RWPE2 (cell line): Measurements from ENCODE around the gene OR5D14.

ENCODE experiments used
- ATAC-seq: fragments of 200-7000 bp; cut with Tn5 transposase; 3 replicates; pipeline ENCODE4 v1.9.1; 2021; ENCODE audit warnings: low read depth
- DNase-seq: peaks from one replicate; pipeline ENCODE4 v3.0.0-alpha.2; 2020; ENCODE audit warnings: low spot score
- H3K27ac ChIP-seq: fragments of 450-650 bp; 2 replicates; pipeline ENCODE4 v1.5.1; 2017; ENCODE audit warnings: mild to moderate bottlenecking; ENCODE audit not compliant: poor library complexity, severe bottlenecking
- H3K27me3 ChIP-seq: fragments of 250-450 bp; sonication (Bioruptor Pico); 2 replicates; pipeline ENCODE4 v1.5.1; 2021; ENCODE audit warnings: mild to moderate bottlenecking, moderate library complexity; ENCODE audit not compliant: insufficient read depth, poor library complexity, severe bottlenecking
- H3K36me3 ChIP-seq: fragments of 250-450 bp; sonication (Bioruptor Pico); 2 replicates; pipeline ENCODE4 v1.5.1; 2020; ENCODE audit warnings: low read depth, mild to moderate bottlenecking, moderate library complexity
- H3K4me1 ChIP-seq: fragments of 250-450 bp; sonication (Bioruptor Pico); 2 replicates; pipeline ENCODE4 v1.5.1; 2021; ENCODE audit warnings: mild to moderate bottlenecking, moderate library complexity; ENCODE audit not compliant: insufficient read depth, poor library complexity, severe bottlenecking
- H3K4me3 ChIP-seq: fragments of 250-450 bp; sonication (Bioruptor Pico); 2 replicates; pipeline ENCODE4 v1.5.1; 2021; ENCODE audit warnings: mild to moderate bottlenecking, moderate library complexity; ENCODE audit not compliant: severe bottlenecking
- H3K9me3 ChIP-seq: fragments of 250-450 bp; sonication (Bioruptor Pico); 2 replicates; pipeline ENCODE4 v1.5.1; 2021; ENCODE audit warnings: mild to moderate bottlenecking, moderate library complexity; ENCODE audit not compliant: severe bottlenecking
- TF ChIP-seq, protein P1 (sequence below): fragments of 450-650 bp; IDR thresholded peaks from one replicate; pipeline ENCODE4 v1.5.1; 2017; ENCODE audit warnings: mild to moderate bottlenecking, moderate library complexity; ENCODE audit not compliant: poor library complexity, severe bottlenecking

OR5D14 gene

DNA sequence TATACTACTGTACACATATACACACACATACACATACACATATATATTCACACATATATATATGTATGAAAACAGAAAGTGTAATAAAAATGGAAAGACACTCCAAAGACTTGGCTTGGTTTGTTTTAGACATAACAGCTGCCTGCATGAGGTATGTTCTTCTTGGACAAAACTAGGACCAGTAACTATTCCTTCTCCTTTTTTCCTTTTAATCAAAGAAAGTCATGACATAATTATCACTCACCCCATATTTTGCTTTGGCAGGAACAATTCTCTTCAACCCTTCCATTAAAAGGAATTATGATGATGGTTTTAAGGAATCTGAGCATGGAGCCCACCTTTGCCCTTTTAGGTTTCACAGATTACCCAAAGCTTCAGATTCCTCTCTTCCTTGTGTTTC, at the start of gene OR5D14:
TSS of gene OR5D14 (plus strand) at position 301 of the 400 bp plus-strand sequence. CDS start at position 301, 0 bp downstream.
- no peaks in the 10 kb centered on the region for H3K27me3 ChIP-seq
- DNase-seq (no peak), ATAC-seq (no peak)
- no peak within 1 kb of the TSS for H3K27ac ChIP-seq
- TF ChIP-seq, protein P1, sequence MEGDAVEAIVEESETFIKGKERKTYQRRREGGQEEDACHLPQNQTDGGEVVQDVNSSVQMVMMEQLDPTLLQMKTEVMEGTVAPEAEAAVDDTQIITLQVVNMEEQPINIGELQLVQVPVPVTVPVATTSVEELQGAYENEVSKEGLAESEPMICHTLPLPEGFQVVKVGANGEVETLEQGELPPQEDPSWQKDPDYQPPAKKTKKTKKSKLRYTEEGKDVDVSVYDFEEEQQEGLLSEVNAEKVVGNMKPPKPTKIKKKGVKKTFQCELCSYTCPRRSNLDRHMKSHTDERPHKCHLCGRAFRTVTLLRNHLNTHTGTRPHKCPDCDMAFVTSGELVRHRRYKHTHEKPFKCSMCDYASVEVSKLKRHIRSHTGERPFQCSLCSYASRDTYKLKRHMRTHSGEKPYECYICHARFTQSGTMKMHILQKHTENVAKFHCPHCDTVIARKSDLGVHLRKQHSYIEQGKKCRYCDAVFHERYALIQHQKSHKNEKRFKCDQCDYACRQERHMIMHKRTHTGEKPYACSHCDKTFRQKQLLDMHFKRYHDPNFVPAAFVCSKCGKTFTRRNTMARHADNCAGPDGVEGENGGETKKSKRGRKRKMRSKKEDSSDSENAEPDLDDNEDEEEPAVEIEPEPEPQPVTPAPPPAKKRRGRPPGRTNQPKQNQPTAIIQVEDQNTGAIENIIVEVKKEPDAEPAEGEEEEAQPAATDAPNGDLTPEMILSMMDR, result no peak
- no peaks in the 10 kb centered on the region for H3K9me3 ChIP-seq
- H3K4me1 ChIP-seq, result no peaks in the 10 kb centered on the region
- no peak within 1 kb of the TSS for H3K4me3 ChIP-seq
- H3K36me3 ChIP-seq, result no peaks in the 10 kb centered on the region

DNA sequence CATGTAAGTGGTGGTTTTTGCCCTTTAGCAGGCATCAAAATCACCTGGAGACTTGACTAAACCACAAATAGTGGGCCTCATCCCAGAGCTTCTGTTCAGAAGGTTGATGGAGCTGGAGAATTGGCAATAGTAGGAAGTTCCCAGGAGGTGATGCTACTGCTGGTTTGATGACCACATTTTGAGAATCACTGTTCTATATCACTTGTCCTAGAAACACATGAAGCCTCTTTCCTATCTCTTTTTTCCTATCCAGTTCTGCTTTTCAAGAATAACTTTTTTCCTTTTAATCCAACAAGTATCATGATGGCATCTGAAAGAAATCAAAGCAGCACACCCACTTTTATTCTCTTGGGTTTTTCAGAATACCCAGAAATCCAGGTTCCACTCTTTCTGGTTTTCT, 22.2 kb upstream of the OR5D14 start, which contains the start of gene OR5D13:
TSS of gene OR5D13 (plus strand) at position 301 of the 400 bp plus-strand sequence. CDS start at position 301, 0 bp downstream.
- H3K27ac ChIP-seq, result no peak within 1 kb of the TSS
- no peaks in the 10 kb centered on the region for H3K27me3 ChIP-seq
- ATAC-seq (no peak), DNase-seq (no peak)
- H3K4me1 ChIP-seq, result no peaks in the 10 kb centered on the region
- no peaks in the 10 kb centered on the region for H3K36me3 ChIP-seq
- no peaks in the 10 kb centered on the region for H3K9me3 ChIP-seq
- H3K4me3 ChIP-seq, result no peak within 1 kb of the TSS
- TF ChIP-seq, protein P1, result no peak

DNA sequence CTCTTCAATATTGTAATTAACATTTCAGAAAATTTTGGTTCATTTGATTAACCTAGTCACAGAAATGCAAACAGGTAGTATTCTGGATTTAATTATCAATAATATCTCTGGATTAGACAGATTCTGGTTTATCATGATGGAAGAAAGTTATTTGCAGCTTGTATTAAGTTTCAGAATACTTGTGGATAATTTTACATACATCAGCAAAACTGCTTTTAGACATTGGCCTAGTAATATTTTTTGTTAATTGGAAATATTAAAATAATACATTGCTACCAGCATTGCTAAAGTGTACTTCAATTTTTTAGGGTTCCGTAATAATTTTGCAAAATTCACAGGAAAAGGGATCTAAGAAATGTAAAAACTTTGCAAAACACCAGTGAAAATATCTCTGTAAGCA, 3.8 kb upstream of the OR5D14 start:
- H3K27ac ChIP-seq, result no peak overlapping the region
- H3K36me3 ChIP-seq, result no peaks in the 10 kb centered on the region
- H3K4me3 ChIP-seq, result no peak overlapping the region
- no peaks in the 10 kb centered on the region for H3K27me3 ChIP-seq
- TF ChIP-seq, protein P1, result no peak
- ATAC-seq (no peak), DNase-seq (no peak)
- no peaks in the 10 kb centered on the region for H3K4me1 ChIP-seq
- no peaks in the 10 kb centered on the region for H3K9me3 ChIP-seq

DNA sequence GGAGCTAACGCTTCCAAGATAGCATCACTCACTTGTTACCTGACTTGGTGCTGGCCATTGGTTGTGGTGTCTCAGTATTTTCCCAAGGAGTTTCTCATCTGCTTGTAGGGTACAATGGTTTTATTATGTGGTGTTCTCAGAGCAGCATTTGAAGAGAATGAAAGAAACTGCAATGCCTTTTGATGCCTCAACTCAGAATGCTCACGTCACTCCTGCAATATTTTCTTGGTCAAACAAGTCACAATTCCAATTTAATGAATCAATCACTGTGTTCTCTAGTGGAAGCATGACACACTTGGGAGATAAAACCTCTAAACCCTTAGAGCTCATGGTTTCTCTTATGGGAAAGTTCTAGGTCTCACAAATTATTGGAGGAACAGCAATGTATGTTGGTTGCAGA, 2.0 kb upstream of the OR5D14 start:
- H3K4me1 ChIP-seq, result no peaks in the 10 kb centered on the region
- TF ChIP-seq, protein P1, result no peak
- H3K27ac ChIP-seq, result no peak overlapping the region
- no peak overlapping the region for H3K4me3 ChIP-seq
- ATAC-seq (no peak), DNase-seq (no peak)
- no peaks in the 10 kb centered on the region for H3K27me3 ChIP-seq
- no peaks in the 10 kb centered on the region for H3K36me3 ChIP-seq
- no peaks in the 10 kb centered on the region for H3K9me3 ChIP-seq

DNA sequence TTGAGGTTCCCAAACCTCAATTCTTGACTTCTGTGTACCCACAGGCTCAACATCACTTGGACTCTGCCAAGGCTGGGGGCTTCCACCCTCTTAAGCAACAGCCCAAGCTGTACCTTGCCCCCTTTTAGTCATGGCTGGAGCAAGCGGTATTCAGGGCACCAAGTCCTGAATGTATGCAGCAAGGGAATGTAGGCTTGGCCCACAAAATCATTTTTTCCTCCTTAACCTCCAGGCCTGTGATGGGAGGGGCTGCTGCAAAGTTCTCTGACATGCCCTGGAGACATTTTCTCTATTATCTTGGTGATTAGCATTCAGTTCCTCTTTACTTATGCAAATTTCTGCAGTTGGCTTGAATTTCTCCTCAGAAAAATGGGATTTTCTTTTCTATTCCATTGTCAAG, 10.9 kb downstream of the OR5D14 start:
- ATAC-seq (no peak), DNase-seq (no peak)
- Histone ChIP-seq H3K9me3 (peaks cover 2% of the 10 kb centered on the region), H3K4me3 (no peak overlapping the region), H3K36me3 (no peaks in the 10 kb centered on the region), H3K27ac (no peak overlapping the region), H3K4me1 (no peaks in the 10 kb centered on the region), H3K27me3 (no peaks in the 10 kb centered on the region)
- TF ChIP-seq, protein P1, result no peak
